Caki2 (cell line): ENCODE data around the gene NIPAL1. TPM values are rescaled to one million over a fixed set of nuclear protein-coding genes. Genes with fewer than 3 reads are reported as not detected.

Experiments
- DNase-seq: peaks from one replicate; pipeline ENCODE4 v3.0.0-alpha.2; 2015; ENCODE audit warnings: low read depth
- in situ Hi-C: cut with HindIII; loops from 2 replicates; pipeline ENCODE4 v1.10.0; 2016; ENCODE audit warnings: low sequenced_read_pairs, low pct_unique_long_range_greater_than_20kb, mixed read lengths
- total RNA-seq: library from RNA; depleted of rRNA; stranded (reverse); fragments of >200 nt; shearing (Covaris generic); gene quantifications from 2 replicates; pipeline ENCODE4 v1.2.3, GENCODE V29; 2014; ENCODE audit warnings: low replicate concordance; rRNA removed

The NIPAL1 gene
- total RNA-seq, 1 experiment from 2014 or later = 3.0 TPM

DNA sequence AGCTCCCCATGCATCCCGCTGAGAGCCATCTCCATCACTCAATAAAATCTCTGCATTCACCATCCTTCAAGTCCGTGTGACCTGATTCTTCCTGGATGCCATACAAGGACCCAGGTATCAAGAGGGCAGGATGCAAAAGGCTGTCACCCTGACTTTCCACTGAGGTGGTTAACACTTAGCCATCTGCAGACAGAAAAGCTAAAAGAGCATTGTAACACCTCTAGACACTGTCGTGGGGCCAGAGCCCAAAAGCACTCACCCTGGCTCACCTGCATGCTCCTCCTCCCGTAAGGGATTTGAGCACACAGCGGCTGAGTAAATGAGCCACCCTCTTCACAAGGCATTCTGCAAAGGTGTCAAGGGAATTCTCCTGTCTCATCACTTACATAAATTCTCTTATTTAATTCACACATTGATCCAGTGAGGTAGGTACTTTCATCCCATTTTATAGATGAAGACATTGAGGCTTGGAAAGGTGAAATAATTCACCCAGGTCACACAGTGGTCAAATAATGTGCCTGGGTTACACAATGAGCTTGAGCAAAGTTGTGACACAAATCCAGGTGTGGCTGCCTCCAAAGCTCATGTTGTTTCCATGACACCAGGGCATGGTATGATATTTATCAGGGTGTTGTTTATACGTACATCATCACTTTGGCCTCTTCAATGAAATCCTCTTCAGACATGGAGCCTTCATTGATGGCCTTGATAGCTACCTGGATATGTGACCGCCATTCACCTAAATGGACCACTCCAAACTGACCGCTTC, 69.4 kb downstream of the NIPAL1 start:
- in situ Hi-C loops = no loop called here
- no peak for DNase-seq

Other genes with a start within 250 kb of the NIPAL1 start
- gene CORIN, start 178.7 kb upstream of the NIPAL1 start, total RNA-seq = 0.20 TPM in 1 of 2 replicates, not detected in the other
- 3.2 and 4.3 TPM in 2 replicates for gene NFXL1, start 102.2 kb upstream of the NIPAL1 start, total RNA-seq
- not detected in 2 replicates for gene CNGA1, start 91 bp upstream of the NIPAL1 start, total RNA-seq
- gene TXK, start 117.5 kb downstream of the NIPAL1 start, total RNA-seq = 0.38 TPM in 1 of 2 replicates, not detected in the other